HG03139 (cell line): ENCODE results near the gene PAN2.
"Not testable (repeated sequence)": the region's sequence is repeated elsewhere in the genome, so short reads cannot be mapped to it uniquely, and the experiment has no call there.

Source experiments
- ATAC-seq: cut with Tn5 transposase; IDR thresholded peaks from one replicate; pipeline ENCODE4 v1.9.1; 2021; ENCODE audit not compliant: unreplicated experiment

The PAN2 gene

DNA sequence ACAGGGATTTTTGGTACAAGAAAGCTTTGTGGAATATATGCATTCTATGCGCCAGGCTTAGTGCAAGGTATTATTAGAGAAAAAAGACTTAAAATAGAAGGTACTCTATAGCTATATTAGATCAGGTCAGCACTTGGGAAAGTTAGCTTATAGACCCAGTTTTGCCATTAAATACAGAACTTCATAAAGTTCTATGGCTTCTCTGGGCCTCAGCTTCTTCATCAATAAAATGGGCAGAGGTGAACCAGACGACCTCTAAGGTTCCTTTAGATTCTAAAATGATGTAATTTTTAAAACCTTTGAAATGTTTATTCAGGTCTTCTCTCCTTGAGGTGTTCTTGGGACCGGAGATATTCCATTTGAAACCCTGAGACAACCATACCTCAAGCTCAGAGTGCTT lies 25.1 kb downstream of the PAN2 start:
- no peak for ATAC-seq

- ATAC-seq, result no peak
These were observed 26.4 kb downstream of the PAN2 start for GRCh38 chr12:56307221-56307965.

GRCh38 chr12:56304872-56305590 lies 28.8 kb downstream of the PAN2 start:
- no peak for ATAC-seq

GRCh38 chr12:56304276-56304675 lies 29.5 kb downstream of the PAN2 start:
- ATAC-seq, result no peak

DNA sequence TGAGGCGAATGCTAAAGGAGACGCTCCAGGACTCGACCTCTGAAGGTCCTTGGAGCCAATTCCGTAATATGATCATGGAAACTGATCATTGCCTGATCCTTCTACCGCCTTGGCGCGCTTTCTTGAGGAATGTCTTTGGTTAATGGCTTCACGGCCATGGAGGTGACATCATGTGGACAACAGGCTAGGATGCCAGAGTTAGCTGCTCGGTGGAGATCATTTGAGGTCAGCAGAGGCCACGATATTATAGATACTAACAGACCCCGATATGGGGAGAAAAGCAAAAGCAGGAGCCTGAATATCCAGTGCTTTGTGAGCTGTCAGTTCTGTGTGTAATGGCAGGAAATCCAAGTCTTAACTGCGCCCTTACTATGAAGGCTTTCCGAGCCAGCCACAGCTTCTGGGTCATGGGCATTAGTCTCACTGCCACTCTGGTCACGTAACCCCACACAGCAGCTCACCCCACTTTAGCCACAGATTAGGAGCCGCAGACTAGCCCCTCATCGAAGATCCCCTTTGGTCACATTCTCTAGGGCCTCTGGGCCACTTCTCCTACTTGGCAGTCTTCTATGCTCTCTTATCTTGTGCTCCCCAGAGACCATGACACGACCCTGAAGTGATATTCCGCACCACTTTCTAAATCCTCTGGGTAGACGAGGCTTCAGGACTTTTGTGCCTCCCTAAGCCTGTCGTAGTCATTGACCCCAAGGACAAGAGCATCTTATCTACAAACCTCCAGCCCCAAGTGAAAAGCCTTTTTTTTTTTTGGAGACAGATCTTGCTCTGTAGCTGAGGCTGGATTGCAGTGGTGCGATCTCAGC lies 32.9 kb downstream of the PAN2 start:
- ATAC-seq, result no peak

GRCh38 chr12:56299853-56300643 lies 33.8 kb downstream of the PAN2 start, which contains the start of gene CS:
Gene CS, minus strand, starts transcription at chr12:56300330. Its CDS starts 129 bp downstream, at chr12:56300201.
- peak; percentile 92 for ATAC-seq

- ATAC-seq, result no peak
These were observed 34.4 kb downstream of the PAN2 start for GRCh38 chr12:56299308-56299852.

DNA sequence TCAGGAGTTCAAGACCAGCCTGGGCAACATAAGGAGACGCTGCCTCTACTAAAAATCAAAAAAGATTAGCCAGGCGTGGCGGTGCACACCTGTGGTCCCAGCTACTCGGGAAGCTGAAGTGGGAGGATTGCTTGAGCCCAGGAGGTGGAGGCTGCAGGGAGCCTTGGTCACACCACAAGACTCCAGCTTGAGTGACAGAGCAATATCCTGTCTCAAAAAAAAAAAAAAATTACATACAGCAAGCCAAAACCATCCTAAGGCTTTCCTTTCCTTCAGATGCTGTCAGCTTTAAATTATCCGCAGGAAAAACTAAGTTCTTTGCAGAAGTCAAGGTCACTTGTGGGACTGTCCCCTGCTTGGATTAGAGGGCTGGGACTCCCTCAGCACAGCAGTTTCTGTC lies 35.0 kb downstream of the PAN2 start:
- no peak for ATAC-seq

DNA sequence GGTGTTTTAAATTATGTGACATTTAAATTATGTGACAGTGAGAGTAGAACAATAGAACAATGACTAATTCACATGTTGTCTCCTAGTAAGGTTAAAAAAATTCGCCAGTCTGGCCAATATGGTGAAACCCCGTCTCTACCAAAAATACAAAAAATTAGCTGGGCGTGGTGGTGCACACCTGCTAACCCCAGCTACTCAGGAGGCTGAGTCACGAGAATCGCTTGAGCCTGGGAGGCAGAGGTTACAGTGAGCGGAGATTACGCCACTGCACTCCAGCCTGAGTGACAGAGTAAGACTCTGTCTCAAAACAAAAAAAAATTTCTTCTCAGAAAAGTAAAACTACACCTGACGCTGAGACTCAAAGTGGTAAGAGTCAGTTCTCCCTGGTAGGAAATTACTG lies 36.4 kb downstream of the PAN2 start:
- no peak for ATAC-seq

DNA sequence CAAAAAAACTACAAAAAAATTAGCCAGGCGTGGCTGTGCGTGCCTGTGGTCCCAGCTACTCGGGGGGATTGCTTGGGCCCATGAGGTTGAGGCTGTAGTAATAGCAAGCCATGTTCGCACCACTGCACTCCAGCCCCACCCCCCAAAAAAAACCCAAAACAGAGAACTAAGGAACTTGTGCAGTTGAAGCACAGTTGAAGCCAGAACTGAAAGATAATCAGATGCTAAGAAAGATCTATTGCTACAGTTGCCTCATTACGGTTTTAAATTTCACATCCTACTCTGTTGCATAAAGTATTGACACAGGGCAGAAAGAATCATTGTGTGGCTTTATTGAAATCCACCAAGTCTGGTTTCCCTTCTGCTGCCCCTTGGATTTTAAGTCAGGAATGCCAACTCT lies 37.5 kb downstream of the PAN2 start:
- ATAC-seq, result no peak

DNA sequence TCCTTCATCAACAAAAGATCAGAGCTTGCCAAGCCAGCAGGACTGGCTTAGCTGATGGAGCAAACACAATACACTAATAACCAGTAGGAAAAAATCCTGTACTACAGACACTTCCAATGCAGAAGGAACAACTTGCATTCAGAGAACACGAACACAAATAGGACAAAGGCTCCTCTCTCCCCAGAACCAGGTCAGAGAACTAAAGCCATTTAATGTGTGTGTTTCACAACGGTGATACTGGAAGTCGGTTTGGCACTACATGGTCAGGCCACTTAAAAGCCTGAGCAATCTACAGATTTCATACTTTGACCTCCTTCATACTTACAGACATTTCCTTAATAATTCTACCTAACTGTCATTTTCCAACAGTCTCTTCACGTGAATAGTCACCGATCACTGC lies 40.0 kb downstream of the PAN2 start:
- ATAC-seq, result no peak

GRCh38 chr12:56288705-56289387 lies 45.0 kb downstream of the PAN2 start:
- ATAC-seq, result no peak

GRCh38 chr12:56286044-56286830 lies 47.6 kb downstream of the PAN2 start:
- no peak for ATAC-seq

DNA sequence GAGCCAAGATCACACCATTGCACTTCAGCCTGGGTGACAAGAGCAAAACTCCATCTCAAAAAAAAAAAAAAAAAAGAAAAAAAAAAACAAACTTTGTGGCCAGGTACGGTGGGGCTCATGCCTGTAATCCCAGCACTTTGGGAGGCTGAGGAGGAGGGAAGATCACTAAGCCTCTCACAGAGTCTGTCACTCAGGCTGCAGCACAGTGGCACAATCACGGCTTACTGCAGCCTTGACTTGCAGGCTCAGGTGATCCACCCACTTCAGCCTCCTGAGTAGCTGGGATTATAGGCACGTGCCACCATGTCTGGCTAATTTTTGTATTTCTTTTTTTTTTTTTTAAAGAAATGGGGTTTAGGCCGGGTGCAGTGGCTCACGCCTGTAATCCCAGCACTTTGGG lies 49.5 kb downstream of the PAN2 start:
- ATAC-seq, result not testable (repeated sequence)

GRCh38 chr12:56282579-56282978 lies 51.2 kb downstream of the PAN2 start:
- no peak for ATAC-seq

- ATAC-seq, result no peak
These were observed 51.8 kb downstream of the PAN2 start for GRCh38 chr12:56282030-56282429.

DNA sequence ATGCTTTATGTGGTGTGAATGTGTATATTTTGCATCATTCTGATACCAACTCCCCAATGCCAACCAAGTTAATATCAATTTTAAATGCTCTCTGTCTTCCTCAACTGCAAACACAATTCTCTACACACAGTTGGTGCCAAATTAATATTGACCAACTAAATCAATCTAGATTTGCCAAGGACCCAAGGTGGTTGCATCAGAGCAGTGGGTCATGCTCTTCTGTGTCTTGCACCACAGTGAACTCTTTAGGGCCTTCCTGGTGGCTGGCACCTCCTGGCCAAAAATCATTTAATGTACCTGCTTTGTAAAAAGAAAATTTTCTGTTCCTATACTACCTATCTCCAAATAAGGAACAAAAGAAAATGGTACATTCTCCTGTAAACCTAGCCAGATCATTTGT lies 53.0 kb downstream of the PAN2 start:
- ATAC-seq, result no peak

DNA sequence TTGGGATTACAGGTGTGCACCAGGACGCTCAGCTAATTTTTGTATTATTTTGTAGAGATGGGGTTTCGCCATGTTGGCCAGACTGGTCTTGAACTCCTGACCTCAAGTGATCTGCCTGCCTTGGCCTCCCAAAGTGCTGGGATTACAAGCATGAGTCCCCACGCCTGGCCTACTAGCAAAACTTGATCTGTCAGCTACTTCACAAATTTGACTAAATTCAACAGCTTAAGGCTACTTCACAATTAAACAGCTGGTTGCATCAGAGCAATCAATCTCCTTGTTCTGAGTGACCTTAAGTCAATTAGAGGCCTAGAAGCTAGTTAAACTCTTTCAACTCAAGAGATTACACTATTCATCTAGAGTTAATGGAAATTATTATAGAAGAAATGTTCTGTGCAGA lies 54.9 kb downstream of the PAN2 start:
- no peak for ATAC-seq

GRCh38 chr12:56274299-56274698 lies 59.5 kb downstream of the PAN2 start:
- no peak for ATAC-seq
